Raji (cell line): Measurements from ENCODE around the gene ARHGDIB.

Experiments used
- POLR2A ChIP-seq: IDR thresholded peaks from 2 replicates; pipeline ENCODE4 v1.6.1; 2011; ENCODE audit warnings: low read depth, low read length, control low read depth; ENCODE audit not compliant: insufficient read depth

ARHGDIB gene

DNA sequence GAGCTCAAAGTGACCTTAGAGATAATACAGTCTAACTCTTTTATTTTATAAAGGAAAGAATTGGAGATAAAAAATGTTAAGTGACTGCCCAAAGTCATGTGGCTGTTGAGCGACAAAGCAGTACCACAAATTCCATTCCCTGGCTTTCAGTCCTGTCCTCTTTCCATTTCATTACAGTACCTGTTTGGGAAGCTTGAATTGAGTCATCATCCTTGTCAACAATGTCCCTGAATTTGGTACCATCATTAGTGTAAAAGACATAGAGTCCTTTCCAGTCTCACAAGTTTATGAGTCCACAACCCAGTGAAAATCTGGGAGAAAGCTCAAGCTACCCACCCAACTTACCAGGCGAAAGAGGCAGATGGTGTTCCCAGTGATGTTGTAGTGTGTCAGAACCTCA, 26.9 kb downstream of the ARHGDIB start:
- no peak for TF ChIP-seq POLR2A

DNA sequence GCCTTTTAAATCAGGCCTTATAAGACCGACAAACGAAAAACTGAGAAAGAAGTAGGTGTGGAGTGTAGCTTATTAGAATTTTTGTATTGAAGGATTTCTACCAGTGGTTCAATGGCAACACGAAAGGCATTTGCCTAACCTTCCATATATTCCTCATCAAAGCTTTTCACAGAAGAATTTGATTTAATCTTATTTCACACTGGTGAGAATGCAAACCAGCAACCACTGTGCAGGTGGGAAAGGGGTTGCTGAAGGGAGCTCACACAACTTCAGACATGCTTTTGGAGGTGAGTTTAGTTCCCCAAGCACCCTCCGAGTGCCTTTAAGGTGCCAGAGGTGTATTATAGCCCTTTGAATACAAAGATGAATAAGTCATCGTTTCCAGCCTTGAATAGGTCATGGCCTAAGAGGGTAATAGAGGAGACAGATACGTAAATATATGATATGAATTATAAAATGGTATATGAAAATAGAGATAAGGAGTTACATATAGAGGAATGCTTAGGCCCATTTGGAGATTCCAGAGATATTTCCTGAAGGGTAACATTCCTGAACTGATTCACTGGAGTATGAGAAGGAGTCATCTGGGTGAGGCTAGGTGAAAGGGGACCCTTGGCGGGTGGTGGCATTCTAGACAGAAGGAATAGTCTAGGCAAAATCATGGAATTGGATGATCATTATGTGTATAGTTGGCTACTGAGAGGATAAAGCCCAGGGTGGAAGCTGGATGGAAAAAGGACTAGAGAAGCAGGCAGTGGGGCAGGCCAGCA, 29.4 kb downstream of the ARHGDIB start:
- TF ChIP-seq POLR2A = no peak

DNA sequence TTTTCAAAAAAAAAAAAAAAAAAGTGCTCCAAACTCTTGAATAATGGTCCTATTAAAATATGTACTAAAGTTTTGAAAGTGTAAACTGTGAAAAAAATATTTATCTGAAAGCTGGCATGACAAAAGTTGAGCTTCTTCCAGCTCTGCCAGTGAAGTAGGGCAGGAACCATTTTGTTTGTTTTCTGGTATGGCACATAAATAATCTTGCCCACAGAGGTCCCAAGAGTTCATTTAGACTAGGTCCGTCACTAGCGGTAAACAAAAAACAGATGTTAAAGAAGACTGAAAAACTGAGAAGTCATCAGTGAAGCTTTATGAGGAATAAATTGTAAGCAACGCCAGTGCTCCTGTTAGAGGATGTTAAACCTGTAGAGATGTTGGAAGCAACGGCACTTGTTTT, 30.0 kb downstream of the ARHGDIB start:
- no peak for TF ChIP-seq POLR2A

DNA sequence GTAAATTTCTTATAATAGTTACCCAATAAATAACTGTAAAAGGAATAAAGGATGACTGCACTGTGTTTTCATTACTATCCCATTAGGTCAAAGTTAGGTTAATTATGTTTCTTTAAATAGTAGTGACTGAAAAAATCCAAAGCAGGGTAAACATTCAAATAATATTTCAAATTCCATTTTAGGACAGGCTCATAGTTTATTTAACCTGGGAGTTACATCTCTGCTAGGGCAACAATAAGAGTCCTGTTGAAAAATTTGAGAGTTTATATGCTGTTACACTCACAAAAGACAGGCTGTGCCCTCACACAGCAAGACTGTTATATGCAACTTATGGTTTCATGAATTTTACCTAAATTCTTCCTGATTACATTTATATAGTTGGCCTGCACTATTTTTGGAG, 31.1 kb downstream of the ARHGDIB start:
- TF ChIP-seq POLR2A = no peak

DNA sequence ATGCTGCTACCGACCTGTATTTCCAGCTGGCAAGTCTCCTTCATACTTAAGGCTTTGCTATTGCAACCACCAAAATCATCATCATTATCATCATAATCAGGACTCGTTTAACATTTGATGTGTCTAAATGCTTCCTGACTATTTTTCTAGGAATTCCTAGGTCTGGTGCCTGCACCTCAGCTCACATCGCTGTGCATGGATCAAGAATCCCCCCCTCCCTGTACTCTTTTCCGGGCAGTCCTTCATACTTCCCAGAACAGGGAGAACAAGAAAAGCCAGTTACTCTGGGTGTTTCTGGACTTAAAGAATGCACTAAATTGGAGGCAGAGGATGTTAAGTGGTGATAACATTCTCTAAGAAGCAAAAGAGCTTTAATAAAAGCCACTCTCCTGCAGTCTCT, 32.5 kb downstream of the ARHGDIB start:
- no peak for TF ChIP-seq POLR2A

DNA sequence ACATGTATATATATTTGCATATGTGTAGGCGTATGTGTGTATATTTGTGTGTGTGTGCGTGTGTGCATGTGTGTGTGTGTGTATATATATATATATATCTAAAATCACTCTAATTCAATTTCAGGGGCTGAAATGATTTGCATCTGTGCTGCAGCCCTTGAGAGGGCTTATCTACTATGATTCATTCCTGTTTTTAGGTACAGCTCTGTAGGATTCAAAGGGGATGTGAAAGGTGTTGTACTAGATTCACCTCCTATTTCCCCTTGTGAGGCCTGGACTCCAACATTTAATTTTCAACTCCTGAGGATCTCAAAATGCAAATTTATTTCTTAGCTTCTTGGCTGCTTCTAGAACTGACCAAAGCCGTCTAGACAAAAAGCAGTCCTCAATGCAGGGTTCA, 34.1 kb downstream of the ARHGDIB start:
- no peak for TF ChIP-seq POLR2A

DNA sequence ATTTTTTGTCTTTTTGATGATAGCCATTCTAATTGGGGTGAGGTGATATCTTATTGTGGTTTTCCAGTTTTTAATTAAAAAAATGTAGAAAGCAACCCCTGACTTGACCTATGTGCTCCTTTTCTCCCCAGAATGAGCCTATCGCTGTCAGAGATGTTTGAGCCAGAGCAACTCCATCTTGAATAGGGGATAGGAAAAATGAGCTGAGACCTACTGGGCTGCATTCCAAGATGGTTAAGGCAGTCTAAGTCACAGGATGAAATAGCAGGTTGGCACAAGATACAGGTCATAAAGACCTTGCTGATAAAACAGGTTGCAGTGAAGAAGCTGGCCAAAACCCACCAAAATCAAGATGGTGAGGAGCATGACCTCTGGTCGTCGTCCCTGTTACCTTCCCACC, 36.9 kb downstream of the ARHGDIB start:
- no peak for TF ChIP-seq POLR2A

DNA sequence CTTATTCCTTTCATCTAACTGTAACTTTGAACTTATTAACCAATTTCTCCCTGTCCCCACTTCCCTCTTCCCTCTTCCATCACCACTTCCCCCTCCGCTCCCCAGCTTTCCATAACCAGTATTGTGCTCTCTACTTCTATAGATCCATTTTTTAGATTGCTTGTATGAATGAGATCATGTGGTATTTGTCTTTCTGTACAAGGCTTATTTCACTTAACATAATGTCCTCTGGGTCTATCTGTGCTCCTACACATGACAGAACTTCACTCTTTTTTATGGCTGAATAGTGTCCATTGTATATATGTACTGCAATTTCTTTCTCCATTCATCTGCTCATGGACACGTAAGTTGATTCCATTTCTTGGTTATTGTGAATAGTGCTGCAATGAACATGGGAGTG, 37.5 kb downstream of the ARHGDIB start:
- TF ChIP-seq POLR2A = no peak

DNA sequence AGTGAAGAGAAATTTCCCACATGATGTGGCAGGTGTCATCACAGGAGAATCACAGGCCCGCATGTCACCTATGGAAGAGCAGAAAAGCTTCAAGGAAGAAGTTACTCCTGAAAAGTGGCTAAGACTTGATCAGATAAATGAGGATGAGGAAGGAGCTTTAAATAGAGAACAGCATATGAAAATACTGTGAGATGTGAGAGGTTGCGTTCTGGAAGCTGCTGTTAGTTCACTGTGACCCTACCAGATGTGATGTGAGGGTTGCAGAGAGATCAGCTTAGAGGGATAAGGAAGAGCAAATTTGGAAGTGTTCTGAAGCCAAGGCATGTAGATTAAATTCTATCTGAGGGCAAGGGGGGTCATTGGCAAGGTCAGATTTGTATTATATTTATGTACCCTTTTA, 40.2 kb downstream of the ARHGDIB start:
- TF ChIP-seq POLR2A = 0 out of 2 replicates have a peak, but pooled peaks have one; percentile 21

DNA sequence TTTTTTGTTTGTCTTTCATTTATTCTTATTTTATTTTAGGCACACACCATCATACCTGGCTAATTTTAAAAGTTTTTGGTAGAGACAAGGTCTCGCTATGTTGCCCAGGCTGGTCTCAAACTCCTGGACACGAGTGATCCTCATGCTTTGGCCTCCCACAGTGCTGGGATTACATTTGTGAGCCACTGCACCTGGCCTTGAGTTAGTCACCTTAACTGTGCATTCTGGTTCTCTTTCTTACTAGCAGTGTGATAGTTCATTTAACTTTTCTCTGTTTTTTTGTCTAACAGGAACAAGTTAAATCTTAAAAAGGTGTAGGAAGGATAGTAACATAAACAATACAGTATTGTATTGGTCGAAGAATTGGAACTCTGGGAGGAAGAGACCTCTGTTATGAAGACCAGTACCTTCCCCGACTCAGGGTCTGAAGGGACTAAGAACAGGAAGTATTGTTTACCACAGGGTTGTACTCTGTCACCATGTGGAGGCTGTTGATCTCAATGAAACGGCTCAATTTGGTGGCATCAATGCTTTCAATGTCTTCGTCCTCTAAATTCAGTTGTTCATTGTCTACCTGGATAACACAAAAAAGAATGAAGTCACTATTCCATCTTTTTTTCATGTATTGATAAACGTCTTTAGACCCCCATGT, 40.8 kb downstream of the ARHGDIB start:
- no peak for TF ChIP-seq POLR2A

DNA sequence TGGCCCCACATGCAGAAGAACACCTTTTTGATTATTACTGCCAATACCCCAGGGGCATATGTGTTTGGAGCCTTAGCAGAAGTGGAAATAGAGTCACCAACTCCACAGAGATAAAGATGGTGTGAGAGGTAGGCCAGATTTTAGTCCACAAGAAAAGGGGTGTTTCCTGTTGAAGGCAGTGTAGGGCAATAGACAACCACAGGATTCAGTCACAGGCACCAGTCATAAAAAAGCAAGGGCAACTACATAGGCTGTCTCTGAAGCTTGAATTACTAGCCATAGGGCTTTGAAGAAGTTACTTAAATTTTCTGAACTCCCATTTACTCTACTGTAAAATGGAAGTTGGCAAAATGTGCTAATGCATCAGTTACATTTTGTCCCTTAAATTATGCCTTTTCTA, 41.9 kb downstream of the ARHGDIB start:
- TF ChIP-seq POLR2A = no peak

DNA sequence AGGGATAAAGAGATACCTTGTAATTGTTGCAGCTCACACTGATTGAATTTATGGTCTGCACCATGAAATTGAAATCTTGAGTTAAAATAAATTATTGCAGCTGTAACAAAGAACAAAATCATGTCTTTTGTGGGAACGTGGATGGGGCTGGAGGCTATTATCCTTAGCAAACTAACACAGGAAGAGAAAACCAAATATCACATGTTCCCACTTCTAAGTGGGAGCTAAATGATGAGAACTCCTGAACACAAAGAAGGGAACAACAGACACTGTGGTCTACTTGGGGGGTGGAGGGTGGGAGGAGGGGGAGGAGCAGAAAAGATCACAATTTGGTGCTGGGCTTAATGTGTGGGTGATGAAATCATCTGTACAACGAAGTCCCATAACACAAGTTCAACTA, 45.7 kb downstream of the ARHGDIB start:
- no peak for TF ChIP-seq POLR2A

DNA sequence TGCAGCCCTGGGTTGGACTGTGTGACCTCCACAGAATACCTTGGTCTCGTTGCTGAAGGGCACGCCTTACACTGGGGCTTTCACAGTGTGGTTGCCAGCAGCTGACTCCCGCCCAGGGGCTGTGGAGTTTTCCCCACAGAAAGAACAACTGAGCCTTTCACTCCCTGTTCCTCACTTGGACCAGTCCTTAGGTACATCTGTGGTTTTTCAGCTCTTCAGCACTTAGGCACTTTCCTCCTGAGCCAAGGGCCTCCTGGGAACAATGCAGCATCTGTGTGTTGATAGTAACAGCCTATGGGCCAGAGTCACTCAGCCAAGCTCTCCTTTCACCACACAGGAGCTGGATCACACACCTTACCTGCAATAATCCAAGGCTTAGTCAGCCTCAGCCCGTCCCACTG, 48.0 kb downstream of the ARHGDIB start:
- no peak for TF ChIP-seq POLR2A

DNA sequence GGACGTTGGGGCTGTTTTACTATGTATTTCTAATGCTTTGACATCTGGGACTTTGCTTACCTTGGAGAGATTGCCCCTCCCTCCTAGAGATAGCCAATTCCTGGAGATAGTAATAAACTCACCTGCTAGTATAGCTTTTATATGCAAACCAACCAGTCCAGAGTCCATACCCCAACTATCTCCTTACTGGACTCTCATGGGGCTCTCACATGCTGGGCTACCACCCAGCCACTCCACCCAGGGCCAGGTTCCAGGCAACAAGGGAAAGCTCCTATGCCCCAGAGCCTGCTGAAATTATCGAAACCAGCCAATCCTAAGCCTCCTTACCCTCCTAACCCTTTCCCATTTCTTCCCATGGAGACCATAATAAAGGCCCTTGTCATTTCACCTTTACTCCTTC, 50.3 kb downstream of the ARHGDIB start:
- no peak for TF ChIP-seq POLR2A

DNA sequence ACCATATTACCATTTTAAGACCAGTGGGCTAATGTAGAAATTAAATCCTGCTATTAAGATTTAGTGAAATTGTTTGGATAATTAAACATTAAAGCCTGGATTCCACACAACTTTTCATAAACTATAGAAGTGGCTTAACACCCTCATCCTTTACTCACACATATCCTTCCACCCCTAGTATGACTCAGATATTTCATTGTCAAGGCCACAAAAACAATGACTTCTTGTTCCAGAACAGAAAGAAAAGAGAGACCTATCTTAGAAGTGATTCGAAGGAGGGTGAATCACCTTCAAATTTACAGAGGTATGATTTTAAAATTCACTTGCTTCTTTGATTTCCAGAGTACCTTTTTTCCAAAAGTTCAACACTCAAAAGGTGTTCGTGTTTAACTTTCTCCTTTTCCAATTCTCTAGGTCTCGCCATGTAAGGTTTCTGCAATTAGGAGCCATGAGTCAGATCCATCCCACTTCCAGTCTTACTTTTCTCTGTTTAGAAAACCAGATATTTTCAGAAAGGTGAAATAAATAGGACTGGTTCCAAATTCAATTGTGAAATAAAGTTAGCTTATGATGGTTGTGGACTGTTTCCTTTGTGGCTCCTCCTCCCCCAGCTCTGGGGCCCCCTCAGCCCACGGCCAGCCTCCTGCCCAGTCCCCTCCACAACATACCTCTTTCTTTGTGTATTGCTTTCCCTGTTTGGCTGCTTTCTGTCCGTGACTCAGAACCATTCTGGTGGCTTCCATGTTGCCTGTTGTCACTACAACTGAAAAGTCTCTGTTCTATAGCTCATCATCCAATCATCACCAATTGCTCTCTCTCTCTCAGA, 51.1 kb downstream of the ARHGDIB start:
- no peak for TF ChIP-seq POLR2A

DNA sequence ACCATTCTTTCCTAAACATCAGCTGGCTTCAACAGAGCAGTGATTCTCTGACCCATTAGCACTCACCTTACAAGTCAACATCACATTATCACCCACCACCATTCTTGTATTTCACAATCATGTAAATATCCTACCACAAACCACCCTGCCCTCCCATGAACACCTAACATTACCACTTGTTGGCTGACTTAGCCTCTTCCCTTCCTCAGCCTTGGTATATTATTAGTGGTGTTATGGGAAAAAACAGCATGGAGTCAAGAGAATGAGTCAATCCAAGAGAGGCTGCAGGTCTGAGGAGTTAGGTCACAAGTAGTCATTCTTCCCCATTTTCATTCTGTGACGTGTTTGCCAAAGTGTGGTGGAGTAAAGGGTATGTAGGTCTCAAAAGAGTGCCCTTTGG, 53.4 kb downstream of the ARHGDIB start:
- TF ChIP-seq POLR2A = no peak
